Amniotic epithelial cell (primary cell): ENCODE results near the gene LZTR1.
"Not testable (repeated sequence)": the region's sequence is repeated elsewhere in the genome, so short reads cannot be mapped to it uniquely, and the experiment has no call there.

ENCODE experiments used
- DNase-seq: peaks from one replicate; pipeline ENCODE4 v3.0.0-alpha.2; 2010; ENCODE audit warnings: low read depth

The LZTR1 gene

GRCh38 chr22:20996598-20997535 lies 14.8 kb downstream of the LZTR1 start:
- DNase-seq, result no peak

- DNase-seq, result no peak
Observed at GRCh38 chr22:20997536-20998257, 15.6 kb downstream of the LZTR1 start.

DNA sequence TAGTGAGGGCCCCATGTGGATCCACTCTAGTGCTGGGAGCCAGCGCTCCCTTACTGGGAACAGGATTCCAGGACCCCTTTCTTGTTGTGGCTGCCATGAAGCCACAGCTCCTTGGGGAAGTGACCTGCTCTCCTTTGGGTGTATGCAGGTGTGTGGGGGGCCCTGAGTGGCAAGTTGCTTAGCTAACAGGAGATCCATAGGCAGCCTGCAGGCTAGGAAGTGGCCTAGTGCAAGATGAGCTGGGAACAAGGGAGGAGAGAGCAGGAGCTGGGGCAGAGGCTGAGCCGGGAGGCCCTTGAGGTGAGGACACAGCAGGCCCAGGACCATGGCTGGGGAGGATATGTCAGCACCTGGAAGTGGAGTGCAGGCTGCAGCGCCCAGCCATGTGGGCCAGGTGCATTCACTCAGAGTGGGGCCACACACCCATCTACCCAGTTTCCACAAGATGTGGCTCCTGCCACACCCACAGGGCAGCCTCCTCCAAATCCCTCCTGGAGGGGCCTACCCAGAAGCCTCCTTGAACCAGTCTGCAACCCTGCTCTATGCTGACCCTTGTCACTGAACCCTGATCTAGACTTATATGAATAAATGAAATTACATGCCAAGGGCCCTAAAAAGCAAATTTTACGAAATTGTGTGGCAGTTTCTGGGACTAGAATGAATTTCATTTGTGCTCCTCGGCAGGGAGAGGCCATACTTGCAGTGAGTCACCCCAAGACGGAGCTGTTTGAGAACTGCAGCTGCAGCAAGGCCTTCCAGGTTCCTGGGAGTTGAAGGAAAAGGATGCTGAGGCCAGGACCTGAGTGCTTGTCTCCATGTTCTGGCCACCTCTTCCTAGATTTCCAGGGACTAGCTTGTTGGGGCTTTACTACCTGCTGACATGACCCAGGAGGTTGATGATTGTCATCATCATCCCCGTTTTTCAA lies 16.6 kb downstream of the LZTR1 start:
- peak; percentile 24 for DNase-seq

GRCh38 chr22:20999350-21000206 lies 17.5 kb downstream of the LZTR1 start:
- DNase-seq, result no peak

DNA sequence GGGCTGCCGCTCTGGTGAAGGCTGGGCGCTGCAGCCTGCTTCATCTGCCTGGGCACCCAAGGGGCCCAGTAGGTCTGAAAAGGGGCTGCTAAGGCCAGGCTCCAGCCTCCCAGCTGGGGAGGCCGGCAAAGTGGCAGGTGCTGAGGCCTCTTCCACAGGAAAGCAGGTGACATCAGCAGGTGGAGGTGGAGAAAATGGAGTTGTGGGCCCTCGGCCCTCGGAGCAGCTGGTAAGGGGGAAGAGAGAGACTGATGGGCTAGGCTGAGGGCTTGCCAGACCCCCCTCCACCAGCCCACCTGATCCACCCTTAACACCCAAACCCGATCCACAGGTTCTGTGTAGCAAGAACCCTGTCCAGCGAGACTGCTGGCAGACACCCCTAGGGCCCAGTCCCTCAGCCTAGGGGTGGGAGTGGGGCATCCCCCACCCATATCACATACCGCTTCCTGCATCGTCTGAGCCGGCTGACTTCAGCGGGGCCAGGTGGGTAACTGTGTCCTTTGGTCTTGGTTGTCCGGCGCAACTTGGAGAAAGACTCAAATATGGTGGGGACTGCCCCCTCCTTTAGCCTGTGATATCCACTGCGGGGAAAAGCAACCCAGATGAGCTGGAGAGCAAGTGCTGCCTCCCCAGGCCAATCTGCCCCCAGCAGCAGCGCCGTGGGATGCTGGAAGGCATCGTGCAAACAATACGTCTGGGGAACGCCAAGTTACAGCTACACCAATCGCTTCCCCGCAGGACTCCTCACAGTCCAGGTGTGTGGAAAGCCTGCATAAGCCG lies 18.3 kb downstream of the LZTR1 start:
- no peak for DNase-seq

- no peak for DNase-seq
Observed at GRCh38 chr22:21000987-21001600, 19.0 kb downstream of the LZTR1 start.

GRCh38 chr22:21001601-21002325 lies 19.7 kb downstream of the LZTR1 start, which contains the start of gene THAP7:
Gene THAP7, minus strand, starts transcription at chr22:21002118. Its CDS starts 207 bp downstream, at chr22:21001911.
- peak; percentile 91 for DNase-seq

DNA sequence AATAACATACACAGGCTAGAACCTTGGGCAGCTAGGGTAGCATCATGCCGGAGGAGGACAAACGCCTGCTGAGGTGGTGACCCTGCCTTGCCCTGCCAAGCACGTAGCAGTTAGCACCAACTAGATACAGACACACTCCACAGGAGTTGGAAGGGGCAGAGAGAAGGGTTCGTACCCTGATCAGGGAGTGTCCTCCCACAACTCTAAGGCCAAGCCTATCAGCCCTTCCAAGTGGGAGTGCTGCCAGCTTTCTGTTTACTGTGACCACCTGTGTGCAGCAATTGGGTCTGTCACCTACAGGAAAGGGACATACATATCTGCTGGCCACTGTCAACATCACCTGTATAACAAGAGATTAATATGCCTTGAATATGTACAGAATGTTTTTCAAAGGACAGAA lies 21.7 kb downstream of the LZTR1 start:
- DNase-seq, result no peak

DNA sequence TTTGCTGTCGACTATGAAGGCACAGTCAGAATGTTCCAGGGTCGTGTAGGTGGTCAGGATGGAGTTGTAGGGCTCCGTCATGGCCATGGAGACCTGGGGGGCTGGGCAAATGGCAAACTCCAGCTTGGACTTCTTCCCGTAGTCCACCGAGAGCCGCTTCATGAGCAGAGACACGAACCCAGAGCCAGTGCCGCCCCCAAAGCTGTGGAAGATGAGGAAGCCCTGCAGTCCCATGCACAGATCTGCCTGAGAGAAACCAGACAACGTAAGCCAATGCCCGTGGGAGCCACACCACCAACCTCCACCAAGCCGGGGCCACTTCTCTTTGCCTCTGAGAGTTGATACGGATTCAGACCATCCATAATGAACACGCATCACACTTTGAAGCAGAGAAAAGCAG lies 27.1 kb downstream of the LZTR1 start:
- not testable (repeated sequence) for DNase-seq

- peak; percentile 70 for DNase-seq
Observed at GRCh38 chr22:21009638-21010425, 27.7 kb downstream of the LZTR1 start.

DNA sequence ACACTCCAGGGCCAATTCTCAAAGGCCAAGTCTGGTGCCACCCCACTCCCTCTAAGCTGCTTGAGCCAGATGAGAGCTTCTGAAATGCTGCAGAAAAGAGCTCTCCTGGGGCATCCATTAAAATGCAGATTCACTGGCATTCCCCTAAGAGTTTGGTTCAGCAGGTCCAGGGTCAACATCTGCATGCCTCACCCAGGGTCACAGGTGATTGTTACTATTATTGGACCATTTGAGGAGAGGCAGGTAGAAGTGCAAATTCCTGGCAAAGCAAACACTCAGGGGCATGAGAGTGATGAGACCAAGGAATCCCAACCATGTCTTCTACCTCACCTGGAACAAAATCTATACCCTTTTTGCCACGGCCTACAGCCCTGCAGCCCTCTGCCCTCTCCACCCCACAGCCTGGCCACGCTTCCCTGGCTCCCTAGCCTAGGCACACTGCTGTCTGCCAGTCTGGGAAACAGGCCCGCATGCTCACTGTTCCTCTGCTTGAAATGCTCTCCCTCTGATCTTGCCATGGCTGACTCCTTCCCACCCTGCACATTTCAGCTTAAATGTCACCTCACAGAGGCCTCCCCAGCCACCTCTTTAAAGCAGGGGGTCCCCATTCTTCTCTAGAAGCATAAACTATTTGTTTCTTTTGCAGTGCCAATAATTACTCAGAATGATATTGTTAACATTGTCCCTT lies 28.5 kb downstream of the LZTR1 start:
- DNase-seq, result no peak

- no peak for DNase-seq
Observed at GRCh38 chr22:21012446-21013407, 30.6 kb downstream of the LZTR1 start.

DNA sequence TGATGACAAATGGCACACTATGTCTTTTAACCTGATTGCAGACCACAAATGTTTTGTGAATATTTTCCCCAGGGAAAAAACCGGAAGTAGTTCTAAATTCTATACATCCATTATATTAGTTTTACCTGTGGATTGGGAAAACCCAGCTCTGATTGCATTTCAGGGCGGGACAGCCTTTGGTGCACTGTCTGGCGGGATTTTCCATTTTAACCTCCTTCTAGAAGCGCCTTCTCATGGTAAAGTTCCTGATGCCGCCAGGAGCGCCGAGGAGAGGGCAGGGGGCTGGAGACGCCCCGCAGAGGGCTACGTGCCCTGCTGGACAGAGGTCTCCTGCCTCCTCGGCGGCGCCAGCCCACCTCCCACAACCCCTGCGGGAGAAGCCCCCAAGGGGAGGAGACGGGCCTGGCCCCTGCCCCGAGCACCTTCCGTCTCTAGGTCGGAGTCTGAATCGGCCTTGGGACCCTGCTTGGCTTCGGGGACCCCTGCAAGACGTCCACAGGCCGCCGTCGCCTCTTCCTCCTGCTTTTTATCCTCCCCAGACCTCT lies 31.6 kb downstream of the LZTR1 start:
- DNase-seq, result no peak

GRCh38 chr22:21014202-21014725 lies 32.2 kb downstream of the LZTR1 start:
- peak; percentile 91 for DNase-seq

- peak; percentile 90 for DNase-seq
Observed at GRCh38 chr22:21014726-21015465, 32.8 kb downstream of the LZTR1 start, which contains the start of gene P2RX6. Gene P2RX6, plus strand, starts transcription at chr22:21015165. Its CDS starts 10 bp downstream, at chr22:21015175.
